T-cell (primary cell): ENCODE results near the gene SUMO2. TPM values are rescaled to one million over a fixed set of nuclear protein-coding genes. Genes with fewer than 3 reads are reported as not detected.

Experiments
- ATAC-seq, 4 experiments: fragments of 200-7000 bp in 3 of 4; fragments of 150-1000 bp in 1 of 4; cut with Tn5 transposase; replicated peaks in 1 of 4; 1 replicate in 3 of 4; 2 replicates in 1 of 4; pipeline ENCODE4 v1.10.0; 2021; ENCODE audit warnings: moderate library complexity in 3 of 4, mild to moderate bottlenecking in 2 of 4, moderate number of reproducible peaks in 1 of 4
- CTCF ChIA-PET, 2 donors: fragments of 300-600 bp; sonication (Branson Sonifier 250); formaldehyde crosslinking; loops; one replicate each; lab custom pipeline; 2022; ENCODE audit warnings: antibody characterized with exemption in 2 of 2; lab: Charles Lee
- POLR2A ChIA-PET, 2 donors: fragments of 300-600 bp; sonication (Branson Sonifier 250); formaldehyde crosslinking; loops; one replicate each; lab custom pipeline; 2022; ENCODE audit warnings: antibody characterized with exemption in 2 of 2; lab: Charles Lee
- DNase-seq, 35 experiments: peaks; one replicate each; pipeline versions ENCODE4 v3.0.0 to v3.0.0-alpha.2; 2013 to 2023
- H3K27ac ChIP-seq: one replicate; pipeline ENCODE4 v1.5.1; 2013; ENCODE audit warnings: low read length
- H3K27me3 ChIP-seq, 2 experiments: replicated peaks in 1 of 2; 1 replicate in 1 of 2; 2 replicates in 1 of 2; pipeline versions ENCODE4 v1.6.1 to v1.7.0; 2013; ENCODE audit warnings: low read length in 1 of 2, mixed read lengths in 1 of 2; ENCODE audit not compliant: control insufficient read depth in 2 of 2, insufficient read depth in 2 of 2; ENCODE audit errors: extremely low read depth in 1 of 2
- H3K36me3 ChIP-seq, 2 donors: 1 replicate in 1 of 2; 2 replicates in 1 of 2; pipeline versions ENCODE4 v1.6.1 to v1.7.0; 2013; ENCODE audit warnings: low read length in 1 of 2; ENCODE audit not compliant: control insufficient read depth in 2 of 2, insufficient read depth in 1 of 2; ENCODE audit errors: extremely low read depth in 1 of 2
- H3K4me1 ChIP-seq, 2 experiments: 1 replicate in 1 of 2; 2 replicates in 1 of 2; pipeline versions ENCODE4 v1.6.1 to v1.7.0; 2013; ENCODE audit warnings: low read length in 2 of 2, mixed read lengths in 1 of 2; ENCODE audit not compliant: insufficient read depth in 2 of 2, control insufficient read depth in 1 of 2; ENCODE audit errors: extremely low read depth in 1 of 2
- H3K4me3 ChIP-seq, 2 donors: 1 replicate in 1 of 2; 2 replicates in 1 of 2; pipeline versions ENCODE4 v1.5.1 to v1.7.0; 2013; ENCODE audit warnings: mild to moderate bottlenecking in 2 of 2, low read length in 1 of 2, moderate library complexity in 1 of 2; ENCODE audit not compliant: control insufficient read depth in 1 of 2; ENCODE audit errors: extremely low read depth in 1 of 2
- H3K9me3 ChIP-seq: 2 replicates; pipeline ENCODE4 v1.7.0; 2013
- H3K27ac Mint-ChIP-seq, 2 donors: one replicate each; pipeline ENCODE4 v1.8.0; 2020 to 2021; ENCODE audit warnings: mild to moderate bottlenecking in 2 of 2, mixed read lengths in 2 of 2
- H3K27me3 Mint-ChIP-seq, 2 donors: one replicate each; pipeline ENCODE4 v1.8.0; 2021 to 2022; ENCODE audit warnings: mixed read lengths in 2 of 2
- H3K36me3 Mint-ChIP-seq: one replicate; pipeline ENCODE4 v1.8.0; 2021; ENCODE audit warnings: mixed read lengths
- H3K4me1 Mint-ChIP-seq, 3 donors: one replicate each; pipeline ENCODE4 v1.8.0; 2020 to 2022; ENCODE audit warnings: mixed read lengths in 3 of 3, mild to moderate bottlenecking in 1 of 3
- H3K4me3 Mint-ChIP-seq, 3 donors: one replicate each; pipeline ENCODE4 v1.8.0; 2020 to 2022; ENCODE audit warnings: mild to moderate bottlenecking in 3 of 3, mixed read lengths in 3 of 3, moderate library complexity in 3 of 3
- H3K9me3 Mint-ChIP-seq, 3 donors: one replicate each; pipeline ENCODE4 v1.8.0; 2020 to 2022; ENCODE audit warnings: mixed read lengths in 3 of 3
- WGBS: methylation state at CpG from one replicate; pipeline ENCODE4 v1.1.5; 2013; ENCODE audit warnings: missing lambda C conversion rate; ENCODE audit not compliant: insufficient coverage; 5-methylcytosine and 5-hydroxymethylcytosine counted together
- total RNA-seq, 35 experiments: library from RNA in 6 of 35; stranded (reverse) in 6 of 35; fragments of 120-200 nt in 1 of 35; gene quantifications; one replicate each; pipeline versions ENCODE4 v1.2.1 to v1.2.4 and lab custom pipeline; 2013 to 2026

The SUMO2 gene
- total RNA-seq, 5 donors from 2014 or later (not counting 1 experiment from before 2014, with no cell fraction given): 239 to 284 (median 269) TPM

- Mint-ChIP-seq H3K27ac (peak overlapping the region in 1 of 2 donors; percentile 23), H3K36me3 (peaks cover 10% of the 10 kb centered on the region), H3K4me1 (peaks cover 36 to 42% (median 37%) of the 10 kb centered on the region in 3 donors), H3K27me3 (no peaks in the 10 kb centered on the region), H3K4me3 (no peak overlapping the region), H3K9me3 (no peaks in the 10 kb centered on the region)
- no peak for DNase-seq
- 81% methylated on average over 6 of the region's 8 CpGs for WGBS
- Histone ChIP-seq H3K27ac (no peak overlapping the region), H3K9me3 (no peaks in the 10 kb centered on the region), H3K27me3 (no peaks in the 10 kb centered on the region), H3K36me3 (peaks cover 0 to 17% of the 10 kb centered on the region in 2 donors), H3K4me3 (no peak overlapping the region), H3K4me1 (peaks cover 0 to 52% of the 10 kb centered on the region in 2 experiments)
- ChIA-PET POLR2A (interaction anchor here in 1 of 2 donors (0.5 kb wide), 1 partner anchor 14 kb away, joined by 4 read pairs; no protein-coding TSS in a partner anchor), CTCF (interaction anchor here (0.6 kb wide), 2 partner anchors 22 to 279 kb away, joined by 3 to 4 read pairs; no protein-coding TSS in a partner anchor)
- ATAC-seq: no peak
Measured at GRCh38 chr17:75126954-75127353, 55.8 kb downstream of the SUMO2 start.

GRCh38 chr17:75125984-75126383, 56.8 kb downstream of the SUMO2 start:
- H3K4me3 Mint-ChIP-seq: no peak overlapping the region
- DNase-seq: no peak

GRCh38 chr17:75124819-75125162, 58.0 kb downstream of the SUMO2 start:
- Mint-ChIP-seq H3K9me3 (no peaks in the 10 kb centered on the region), H3K4me3 (peak overlapping the region in 1 of 3 donors; percentile 49), H3K4me1 (peaks cover 28 to 39% (median 35%) of the 10 kb centered on the region in 3 donors), H3K27ac (peak overlapping the region; percentile 64 to 91), H3K36me3 (peaks cover 19% of the 10 kb centered on the region), H3K27me3 (no peaks in the 10 kb centered on the region)
- 91% methylated on average over 4 of the region's 4 CpGs for WGBS
- no peak overlapping the region for H3K4me3 ChIP-seq
- H3K27ac ChIP-seq: peak overlapping the region; percentile 12
- no peaks in the 10 kb centered on the region for H3K9me3 ChIP-seq
- POLR2A ChIA-PET: no interaction called here
- H3K4me1 ChIP-seq: peaks cover 0 to 33% of the 10 kb centered on the region in 2 experiments
- ATAC-seq (no peak), DNase-seq (no peak)
- peaks cover 0 to 19% of the 10 kb centered on the region in 2 donors for H3K36me3 ChIP-seq
- CTCF ChIA-PET: interaction anchor here in 1 of 2 donors (0.6 kb wide), 1 partner anchor 13 kb away, joined by 4 read pairs; no protein-coding TSS in a partner anchor
- no peaks in the 10 kb centered on the region for H3K27me3 ChIP-seq

More at GRCh38 chr17:75125984-75126383, 56.8 kb downstream of the SUMO2 start:
- ChIA-PET POLR2A (no interaction called here), CTCF (interaction anchor here (0.5 to 0.7 kb wide), 2 partner anchors 12 to 48 kb away, joined by 3 read pairs; no protein-coding TSS in a partner anchor)
- peaks cover 37 to 42% (median 39%) of the 10 kb centered on the region in 3 donors for H3K4me1 Mint-ChIP-seq
- WGBS: 19% methylated on average over 3 of the region's 3 CpGs
- Histone ChIP-seq H3K36me3 (peaks cover 0 to 20% of the 10 kb centered on the region in 2 donors), H3K4me3 (no peak overlapping the region), H3K27ac (no peak overlapping the region), H3K27me3 (no peaks in the 10 kb centered on the region), H3K9me3 (no peaks in the 10 kb centered on the region), H3K4me1 (peaks cover 0 to 45% of the 10 kb centered on the region in 2 experiments)
- H3K36me3 Mint-ChIP-seq: peaks cover 15% of the 10 kb centered on the region
- H3K9me3 Mint-ChIP-seq: no peaks in the 10 kb centered on the region
- no peak for ATAC-seq
- peak overlapping the region; percentile 64 to 88 for H3K27ac Mint-ChIP-seq
- H3K27me3 Mint-ChIP-seq: no peaks in the 10 kb centered on the region

DNA sequence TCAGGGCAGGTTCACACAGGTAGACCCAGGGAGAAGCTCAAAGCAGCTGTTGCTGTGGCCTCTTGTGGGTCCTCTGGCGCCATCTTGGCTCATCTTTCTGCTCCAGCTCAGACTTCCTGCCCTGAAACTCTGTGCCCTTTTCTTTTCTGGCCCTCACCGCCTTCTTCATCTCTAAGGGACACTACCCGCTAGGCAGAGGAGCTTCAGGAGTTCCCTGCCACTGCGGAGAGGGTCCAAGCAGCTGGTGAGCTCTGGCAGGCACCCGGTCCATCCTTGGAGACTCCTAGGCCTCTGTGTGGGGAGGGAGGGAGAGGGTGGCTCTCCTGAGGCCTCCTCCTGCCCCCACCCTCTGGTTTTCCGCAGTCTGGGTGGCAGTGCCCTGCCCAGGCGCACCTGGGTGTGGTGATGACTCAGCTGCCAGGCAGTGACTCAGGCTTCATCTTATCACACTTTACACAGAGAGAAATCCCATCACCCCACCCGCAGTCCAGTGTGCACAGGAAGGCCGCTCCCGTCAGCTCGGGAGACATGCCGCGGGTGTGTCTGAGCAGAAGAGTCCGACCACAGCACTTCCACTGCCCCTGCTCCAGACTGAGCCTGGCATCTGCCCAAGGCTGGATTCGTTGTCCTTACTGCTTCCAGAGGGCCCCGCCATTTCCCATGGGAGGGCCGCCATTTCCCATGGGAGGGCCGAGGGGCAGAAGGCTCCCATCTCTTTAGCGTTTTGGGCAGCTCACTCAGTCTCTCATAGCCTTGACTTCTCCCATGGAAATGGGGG, 58.5 kb downstream of the SUMO2 start:
- Mint-ChIP-seq H3K27me3 (no peaks in the 10 kb centered on the region), H3K27ac (peak overlapping the region; percentile 68 to 91), H3K9me3 (no peaks in the 10 kb centered on the region), H3K4me1 (peaks cover 28 to 35% (median 33%) of the 10 kb centered on the region in 3 donors), H3K4me3 (peak overlapping the region in 1 of 3 donors; percentile 49), H3K36me3 (peaks cover 19% of the 10 kb centered on the region)
- peaks cover 0 to 28% of the 10 kb centered on the region in 2 experiments for H3K4me1 ChIP-seq
- H3K27ac ChIP-seq: peak overlapping the region; percentile 25
- H3K4me3 ChIP-seq: no peak overlapping the region
- no peaks in the 10 kb centered on the region for H3K9me3 ChIP-seq
- CTCF ChIA-PET: interaction anchor here in 1 of 2 donors (1.6 kb wide), 1 partner anchor 10 kb away, joined by 7 read pairs; no protein-coding TSS in a partner anchor
- POLR2A ChIA-PET: interaction anchor here (0.6 kb wide), 2 partner anchors 23 to 69 kb away, joined by 4 read pairs; no protein-coding TSS in a partner anchor
- no peaks in the 10 kb centered on the region for H3K27me3 ChIP-seq
- DNase-seq (peak in 8 of 35 experiments; percentile 4 to 65 (median 38)), ATAC-seq (peak; percentile 64 to 93 (median 86))
- H3K36me3 ChIP-seq: peaks cover 0 to 14% of the 10 kb centered on the region in 2 donors
- WGBS: 57% methylated on average over 16 of the region's 19 CpGs

DNA sequence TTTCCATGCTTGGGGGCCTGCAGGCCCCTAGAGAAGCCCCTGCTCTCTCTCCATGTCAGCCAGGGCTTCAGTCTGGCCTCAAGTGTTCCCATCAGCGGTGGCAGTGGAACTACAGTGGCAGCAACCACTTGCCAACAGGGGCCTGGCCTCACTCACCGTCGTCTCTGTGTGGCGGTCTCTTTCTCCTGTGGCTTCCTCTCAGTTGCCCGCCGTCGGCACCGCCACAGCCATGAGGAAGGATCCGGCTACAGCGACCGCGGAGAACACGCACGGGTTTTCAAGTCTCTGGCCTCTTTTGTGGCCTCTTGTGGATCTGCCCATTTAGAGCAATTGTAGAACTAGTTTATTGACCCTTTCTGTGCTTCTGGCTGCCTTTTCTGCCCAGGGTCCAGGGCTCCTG, 64.5 kb downstream of the SUMO2 start:
- Mint-ChIP-seq H3K4me1 (peaks cover 15 to 35% (median 27%) of the 10 kb centered on the region in 3 donors), H3K27ac (peak overlapping the region; percentile 22 to 31)
- POLR2A ChIA-PET: interaction anchor here in 1 of 2 donors (0.6 kb wide), 1 partner anchor 805 kb away, joined by 5 read pairs; no protein-coding TSS in a partner anchor

GRCh38 chr17:75116737-75117136, 66.0 kb downstream of the SUMO2 start:
- no peaks in the 10 kb centered on the region for H3K9me3 Mint-ChIP-seq
- H3K4me3 ChIP-seq: no peak overlapping the region
- H3K36me3 ChIP-seq: peaks cover 4 to 28% of the 10 kb centered on the region in 2 donors
- WGBS: 95% methylated on average over 5 of the region's 9 CpGs
- DNase-seq: no peak
- H3K27me3 ChIP-seq: no peaks in the 10 kb centered on the region
- CTCF ChIA-PET: interaction anchor here (0.6 to 4.5 kb wide), 4 partner anchors 15 to 86 kb away, joined by 3 to 78 read pairs (median 4); partner anchors contain the start of gene NT5C (in 1 of the 2)
- peaks cover 28% of the 10 kb centered on the region for H3K36me3 Mint-ChIP-seq
- H3K27ac ChIP-seq: no peak overlapping the region
- no peak overlapping the region for H3K27ac Mint-ChIP-seq
- no peaks in the 10 kb centered on the region for H3K27me3 Mint-ChIP-seq
- no peak overlapping the region for H3K4me3 Mint-ChIP-seq
- peaks cover 6 to 26% of the 10 kb centered on the region in 2 experiments for H3K4me1 ChIP-seq
- no peaks in the 10 kb centered on the region for H3K9me3 ChIP-seq
- H3K4me1 Mint-ChIP-seq: peaks cover 21 to 38% (median 31%) of the 10 kb centered on the region in 3 donors
- POLR2A ChIA-PET: no interaction called here
- ATAC-seq: no peak

More for the DNA sequence above, 64.5 kb downstream of the SUMO2 start:
- Mint-ChIP-seq H3K36me3 (peaks cover 23% of the 10 kb centered on the region), H3K9me3 (no peaks in the 10 kb centered on the region), H3K27me3 (no peaks in the 10 kb centered on the region), H3K4me3 (no peak overlapping the region)
- CTCF ChIA-PET: interaction anchor here (0.6 to 0.7 kb wide), 2 partner anchors 587 to 630 kb away, joined by 3 to 4 read pairs; no protein-coding TSS in a partner anchor
- H3K27me3 ChIP-seq: no peaks in the 10 kb centered on the region
- peaks cover 3 to 21% of the 10 kb centered on the region in 2 experiments for H3K4me1 ChIP-seq
- no peak overlapping the region for H3K27ac ChIP-seq
- WGBS: 98% methylated on average over 13 of the region's 14 CpGs
- no peak for ATAC-seq
- H3K4me3 ChIP-seq: no peak overlapping the region
- no peaks in the 10 kb centered on the region for H3K9me3 ChIP-seq
- no peak for DNase-seq
- peaks cover 4 to 28% of the 10 kb centered on the region in 2 donors for H3K36me3 ChIP-seq
